CD14-positive monocyte (primary cell): ENCODE results near the gene RAD50. TPM values are rescaled to one million over a fixed set of nuclear protein-coding genes. Genes with fewer than 3 reads are reported as not detected.

ENCODE experiments used
- DNase-seq, 3 donors: peaks; one replicate each; pipeline ENCODE4 v3.0.0-alpha.2; 2011 to 2022
- H2AFZ ChIP-seq: 2 replicates; pipeline ENCODE4 v1.6.0; 2012; ENCODE audit warnings: mild to moderate bottlenecking, low read depth, low read length, inconsistent platforms; ENCODE audit not compliant: insufficient read depth, poor library complexity, severe bottlenecking
- H3K27ac ChIP-seq, 2 donors: 1 replicate in 1 of 2; 2 replicates in 1 of 2; pipeline ENCODE4 v1.5.1; 2012 to 2013; ENCODE audit warnings: low read length in 2 of 2, control low read depth in 1 of 2, inconsistent platforms in 1 of 2, low read depth in 1 of 2, mild to moderate bottlenecking in 1 of 2
- H3K27me3 ChIP-seq, 2 donors: one replicate each; pipeline versions ENCODE4 v1.6.0 to v1.6.1; 2011 to 2013; ENCODE audit warnings: low read length in 2 of 2; ENCODE audit not compliant: control insufficient read depth in 2 of 2, insufficient read depth in 2 of 2
- H3K36me3 ChIP-seq, 2 donors: replicated peaks in 1 of 2; 1 replicate in 1 of 2; 2 replicates in 1 of 2; pipeline versions ENCODE4 v1.5.1 to v1.6.1; 2012 to 2013; ENCODE audit warnings: low read length in 2 of 2, control low read depth in 1 of 2, inconsistent platforms in 1 of 2, mild to moderate bottlenecking in 1 of 2; ENCODE audit not compliant: insufficient read depth in 2 of 2, control insufficient read depth in 1 of 2
- H3K4me1 ChIP-seq, 2 donors: 1 replicate in 1 of 2; 2 replicates in 1 of 2; pipeline versions ENCODE4 v1.5.1 to v1.6.1; 2012 to 2013; ENCODE audit warnings: low read length in 2 of 2, control low read depth in 1 of 2, inconsistent platforms in 1 of 2, mild to moderate bottlenecking in 1 of 2, moderate library complexity in 1 of 2; ENCODE audit not compliant: insufficient read depth in 2 of 2, control insufficient read depth in 1 of 2
- H3K4me2 ChIP-seq: replicated peaks from 2 replicates; pipeline ENCODE3; 2012; ENCODE audit warnings: low read length, moderate library complexity, mild to moderate bottlenecking; ENCODE audit not compliant: poor library complexity, severe bottlenecking; ENCODE audit errors: extremely low read depth
- H3K4me3 ChIP-seq, 3 experiments: fragments of 200-600 bp in 1 of 3; sonication (generic) in 1 of 3; replicated peaks in 1 of 3; 1 replicate in 2 of 3; 2 replicates in 1 of 3; pipeline ENCODE4 v1.5.1; 2011 to 2013; ENCODE audit warnings: low read length in 3 of 3, mild to moderate bottlenecking in 3 of 3, control low read depth in 2 of 3, low read depth in 2 of 3, inconsistent platforms in 1 of 3, moderate library complexity in 1 of 3
- H3K79me2 ChIP-seq: 2 replicates; pipeline ENCODE4 v1.6.0; 2012; ENCODE audit warnings: mild to moderate bottlenecking, control low read depth, inconsistent platforms, low read length, moderate library complexity; ENCODE audit not compliant: insufficient read depth
- H3K9ac ChIP-seq: 2 replicates; pipeline ENCODE4 v1.6.0; 2017; ENCODE audit warnings: low read length, mild to moderate bottlenecking; ENCODE audit not compliant: insufficient read depth, poor library complexity, severe bottlenecking
- H3K9me3 ChIP-seq, 2 donors: replicated peaks in 1 of 2; 1 replicate in 1 of 2; 2 replicates in 1 of 2; pipeline versions ENCODE4 v1.5.1 to v1.6.1; 2012 to 2013; ENCODE audit warnings: low read length in 2 of 2, control low read depth in 1 of 2; ENCODE audit not compliant: control insufficient read depth in 1 of 2, insufficient read depth in 1 of 2
- H4K20me1 ChIP-seq: 2 replicates; pipeline ENCODE4 v1.6.0; 2012; ENCODE audit warnings: mild to moderate bottlenecking, low read length, control low read depth, moderate library complexity; ENCODE audit not compliant: insufficient read depth
- H3K27ac Mint-ChIP-seq, 7 donors: one replicate each; pipeline ENCODE4 v1.8.0; 2020; ENCODE audit warnings: mild to moderate bottlenecking in 7 of 7, mixed read lengths in 7 of 7, moderate library complexity in 6 of 7, inconsistent platforms in 2 of 7
- H3K27me3 Mint-ChIP-seq, 3 donors: one replicate each; pipeline ENCODE4 v1.8.0; 2021 to 2022; ENCODE audit warnings: low read depth in 3 of 3, mild to moderate bottlenecking in 3 of 3, mixed read lengths in 3 of 3, moderate library complexity in 3 of 3, inconsistent platforms in 1 of 3
- H3K36me3 Mint-ChIP-seq, 2 donors: one replicate each; pipeline ENCODE4 v1.8.0; 2020; ENCODE audit warnings: mixed read lengths in 2 of 2, inconsistent platforms in 1 of 2, mild to moderate bottlenecking in 1 of 2
- H3K4me1 Mint-ChIP-seq: one replicate; pipeline ENCODE4 v1.8.0; 2020; ENCODE audit warnings: mild to moderate bottlenecking, mixed read lengths
- H3K4me3 Mint-ChIP-seq, 2 donors: one replicate each; pipeline ENCODE4 v1.8.0; 2020; ENCODE audit warnings: mild to moderate bottlenecking in 2 of 2, mixed read lengths in 2 of 2, moderate library complexity in 1 of 2
- H3K9me3 Mint-ChIP-seq, 7 donors: one replicate each; pipeline ENCODE4 v1.8.0; 2020 to 2022; ENCODE audit warnings: mixed read lengths in 7 of 7, mild to moderate bottlenecking in 6 of 7, moderate library complexity in 6 of 7, inconsistent platforms in 2 of 7
- CTCF ChIP-seq: fragments of 200-600 bp; IDR thresholded peaks from one replicate; pipeline ENCODE4 v1.8.0; 2022; ENCODE audit warnings: antibody characterized with exemption, mild to moderate bottlenecking
- WGBS: methylation state at CpG from one replicate; pipeline ENCODE4 v1.1.5; 2013; ENCODE audit warnings: missing lambda C conversion rate; ENCODE audit not compliant: insufficient coverage; 5-methylcytosine and 5-hydroxymethylcytosine counted together
- intact Hi-C, 2 donors: fragments of 100-400 bp; cut with micrococcal nuclease; formaldehyde crosslinking; loops; one replicate each; pipeline versions ENCODE4 v1.15.0 to v1.15.1; 2023
- polyA plus RNA-seq, 3 donors: library from polyadenylated mRNA; depleted of rRNA in 1 of 3; unstranded in 2 of 3; stranded (reverse) in 1 of 3; fragments of 300-500 nt in 2 of 3; fragments of >200 nt in 1 of 3; fragmentation: Illumina TruSeq in 2 of 3; gene quantifications; 1 replicate in 2 of 3; 2 replicates in 1 of 3; pipeline ENCODE4 v1.2.3, GENCODE V29; 2012 to 2021

RAD50 gene
- polyA plus RNA-seq, 3 donors = 5.8 to 9.3 (median 8.2) TPM

- Histone ChIP-seq H3K9me3 (no peaks in the 10 kb centered on the region), H3K9ac (no peak overlapping the region), H2AFZ (no peak overlapping the region), H3K27me3 (no peaks in the 10 kb centered on the region), H3K36me3 (peaks cover 43 to 72% of the 10 kb centered on the region in 2 donors), H3K27ac (no peak overlapping the region), H3K4me1 (no peaks in the 10 kb centered on the region), H4K20me1 (no peaks in the 10 kb centered on the region), H3K4me3 (no peak overlapping the region), H3K4me2 (no peak overlapping the region), H3K79me2 (no peaks in the 10 kb centered on the region)
- H3K4me1 Mint-ChIP-seq = no peaks in the 10 kb centered on the region
- no peak for TF ChIP-seq CTCF
- H3K36me3 Mint-ChIP-seq = peaks cover 54 to 71% of the 10 kb centered on the region in 2 donors
- intact Hi-C loops = no loop called here
- no peaks in the 10 kb centered on the region for H3K27me3 Mint-ChIP-seq
- H3K9me3 Mint-ChIP-seq = no peaks in the 10 kb centered on the region
- H3K27ac Mint-ChIP-seq = no peak overlapping the region
- no peak overlapping the region for H3K4me3 Mint-ChIP-seq
- WGBS = no CpG with 5 or more reads among the region's 4 CpGs
- no peak for DNase-seq
These were observed 79.1 kb downstream of the RAD50 start for GRCh38 chr5:132635873-132636272.

GRCh38 chr5:132637241-132637640, 80.5 kb downstream of the RAD50 start:
- H3K27me3 Mint-ChIP-seq = no peaks in the 10 kb centered on the region
- no peak overlapping the region for H2AFZ ChIP-seq
- H3K9me3 Mint-ChIP-seq = no peaks in the 10 kb centered on the region
- no peak for TF ChIP-seq CTCF
- H3K4me3 ChIP-seq = no peak overlapping the region
- no peaks in the 10 kb centered on the region for H3K4me1 Mint-ChIP-seq
- H3K36me3 ChIP-seq = peaks cover 52 to 74% of the 10 kb centered on the region in 2 donors
- no peak overlapping the region for H3K27ac ChIP-seq
- no peak for DNase-seq
- H3K4me3 Mint-ChIP-seq = no peak overlapping the region
- peaks cover 61 to 75% of the 10 kb centered on the region in 2 donors for H3K36me3 Mint-ChIP-seq
- H3K9me3 ChIP-seq = no peaks in the 10 kb centered on the region
- no peak overlapping the region for H3K9ac ChIP-seq
- no peak overlapping the region for H3K4me2 ChIP-seq
- no peaks in the 10 kb centered on the region for H3K4me1 ChIP-seq
- H4K20me1 ChIP-seq = no peaks in the 10 kb centered on the region
- no peaks in the 10 kb centered on the region for H3K27me3 ChIP-seq
- no peaks in the 10 kb centered on the region for H3K79me2 ChIP-seq
- no peak overlapping the region for H3K27ac Mint-ChIP-seq
- WGBS = no CpG with 5 or more reads among the region's 4 CpGs
- intact Hi-C loops = no loop called here
